Panc1 (cell line): Measurements from ENCODE around the gene EIF4E. TPM values are rescaled to one million over a fixed set of nuclear protein-coding genes. Genes with fewer than 3 reads are reported as not detected.

Source experiments
- ATAC-seq: fragments of 200-7000 bp; cut with Tn5 transposase; 2 replicates; pipeline ENCODE4 v1.9.1; 2020; ENCODE audit warnings: mild to moderate bottlenecking, moderate library complexity
- BruUV-seq: library from RNA; stranded (reverse); fragments of 400-500 nt; replicated peaks from 2 replicates; lab custom pipeline; 2021; lab: Mats Ljungman, UMichigan
- CTCF ChIA-PET: fragments of 300-600 bp; sonication (Branson Sonifier 250); formaldehyde crosslinking; loops from one replicate; lab custom pipeline; 2022; ENCODE audit warnings: antibody characterized with exemption; lab: Charles Lee
- POLR2A ChIA-PET: fragments of 300-600 bp; sonication (Branson Sonifier 250); formaldehyde crosslinking; loops from one replicate; lab custom pipeline; 2022; ENCODE audit warnings: antibody characterized with exemption; lab: Charles Lee
- DNase-seq: peaks from one replicate; pipeline ENCODE4 v3.0.0-alpha.2; 2010; ENCODE audit warnings: low read depth, low spot score
- H3K27ac ChIP-seq: 2 replicates; pipeline ENCODE4 v1.5.1; 2011; ENCODE audit warnings: mild to moderate bottlenecking, low read length, inconsistent platforms
- H3K27me3 ChIP-seq: fragments of 200-500 bp; sonication (Bioruptor generic); 2 replicates; pipeline ENCODE4 v1.6.0; 2014; ENCODE audit warnings: low read length, inconsistent platforms; ENCODE audit not compliant: control insufficient read depth, insufficient read depth
- H3K36me3 ChIP-seq: fragments of 200-500 bp; sonication (Bioruptor generic); 2 replicates; pipeline ENCODE4 v1.5.1; 2014; ENCODE audit warnings: inconsistent platforms, mild to moderate bottlenecking, low read length, moderate library complexity; ENCODE audit not compliant: control insufficient read depth, insufficient read depth
- H3K4me1 ChIP-seq: 2 replicates; pipeline ENCODE4 v1.5.1; 2011; ENCODE audit warnings: inconsistent platforms, mild to moderate bottlenecking, low read length, moderate library complexity; ENCODE audit not compliant: control insufficient read depth, insufficient read depth
- H3K4me3 ChIP-seq, 2 experiments: 2 replicates each; pipeline ENCODE4 v1.5.1; 2011 to 2012; ENCODE audit warnings: low read depth in 2 of 2, low read length in 2 of 2, mild to moderate bottlenecking in 2 of 2, inconsistent platforms in 1 of 2, moderate library complexity in 1 of 2
- H3K9me3 ChIP-seq: fragments of 200-500 bp; sonication (Bioruptor generic); 2 replicates; pipeline ENCODE4 v1.5.1; 2014; ENCODE audit warnings: low read depth, mild to moderate bottlenecking, inconsistent platforms, low read length, moderate library complexity; ENCODE audit not compliant: control insufficient read depth, insufficient read depth
- POLR2AphosphoS5 ChIP-seq: IDR thresholded peaks from 2 replicates; pipeline ENCODE4 v1.6.1; 2012; ENCODE audit warnings: mild to moderate bottlenecking, low read depth, low read length, moderate library complexity
- SIN3A ChIP-seq: IDR thresholded peaks from 2 replicates; pipeline ENCODE4 v1.6.1; 2012; ENCODE audit warnings: low read depth, mild to moderate bottlenecking, low read length, moderate library complexity, borderline replicate concordance; ENCODE audit not compliant: insufficient read depth
- TCF7L2 ChIP-seq: IDR thresholded peaks from 2 replicates; pipeline ENCODE4 v1.6.1; 2011; ENCODE audit warnings: mild to moderate bottlenecking, low read depth, low read length, inconsistent platforms
- in situ Hi-C: cut with HindIII; loops from 2 replicates; pipeline ENCODE4 v1.10.0; 2016; ENCODE audit warnings: low sequenced_read_pairs, low pct_unique_long_range_greater_than_20kb
- intact Hi-C: fragments of 100-400 bp; cut with micrococcal nuclease; formaldehyde crosslinking; loops from one replicate; pipeline ENCODE4 v1.10.0; 2022; ENCODE audit not compliant: unreplicated experiment
- total RNA-seq: library from RNA; stranded (reverse); gene quantifications from one replicate; pipeline ENCODE4 v1.2.1, GENCODE V29; 2021; ENCODE audit not compliant: unreplicated experiment
- TF ChIP-seq, protein P1 (sequence below), 2 experiments: IDR thresholded peaks; 2 replicates each; pipeline ENCODE4 v1.6.1; 2011 to 2012; ENCODE audit warnings: low read depth in 2 of 2, control low read depth in 1 of 2, low read length in 1 of 2, mild to moderate bottlenecking in 1 of 2, moderate library complexity in 1 of 2; ENCODE audit not compliant: insufficient read depth in 1 of 2
- TF ChIP-seq, protein P2 (sequence below): fragments of 450-650 bp; IDR thresholded peaks from 2 replicates; pipeline ENCODE4 v1.5.1; 2017; ENCODE audit warnings: mild to moderate bottlenecking

EIF4E gene
- total RNA-seq, 1 experiment from 2014 or later: 89.7 TPM

DNA sequence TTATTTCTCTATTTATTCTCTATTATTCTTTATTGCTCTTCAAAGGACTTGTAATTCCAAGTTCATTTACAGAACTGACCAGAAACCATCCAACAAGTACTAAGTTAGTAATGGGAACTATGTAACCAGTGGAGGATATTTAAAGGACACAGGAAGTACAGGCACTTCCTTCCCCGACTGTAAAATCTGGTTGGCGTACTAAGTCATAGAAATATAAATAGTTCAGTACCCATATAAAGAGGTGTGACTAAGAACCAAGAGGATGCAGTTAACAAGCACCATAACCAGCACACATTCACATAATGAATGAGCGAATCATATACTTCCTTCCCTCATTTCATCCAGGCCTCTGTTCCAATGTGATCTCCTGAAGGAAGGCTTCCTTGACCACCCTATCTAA, 3.6 kb upstream of the EIF4E start:
- DNase-seq: no peak
- no TSS peak for BruUV-seq
- Histone ChIP-seq H3K36me3 (no peaks in the 10 kb centered on the region; the same call in 1 of the 2 replicates), H3K9me3 (no peaks in the 10 kb centered on the region), H3K27me3 (no peaks in the 10 kb centered on the region), H3K4me3 (no peak overlapping the region), H3K4me1 (peaks cover 3% of the 10 kb centered on the region; the same call in 1 of the 2 replicates), H3K27ac (no peak overlapping the region)
- in situ Hi-C loops (no loop called here), intact Hi-C loops (loop anchor here (10.0 kb wide), 1 partner anchor 468 kb away; no protein-coding TSS in a partner anchor)
- ChIA-PET CTCF (no interaction called here), POLR2A (no interaction called here)
- no peak for TF ChIP-seq SIN3A
- TF ChIP-seq POLR2AphosphoS5: no peak
- TF ChIP-seq, protein P1, sequence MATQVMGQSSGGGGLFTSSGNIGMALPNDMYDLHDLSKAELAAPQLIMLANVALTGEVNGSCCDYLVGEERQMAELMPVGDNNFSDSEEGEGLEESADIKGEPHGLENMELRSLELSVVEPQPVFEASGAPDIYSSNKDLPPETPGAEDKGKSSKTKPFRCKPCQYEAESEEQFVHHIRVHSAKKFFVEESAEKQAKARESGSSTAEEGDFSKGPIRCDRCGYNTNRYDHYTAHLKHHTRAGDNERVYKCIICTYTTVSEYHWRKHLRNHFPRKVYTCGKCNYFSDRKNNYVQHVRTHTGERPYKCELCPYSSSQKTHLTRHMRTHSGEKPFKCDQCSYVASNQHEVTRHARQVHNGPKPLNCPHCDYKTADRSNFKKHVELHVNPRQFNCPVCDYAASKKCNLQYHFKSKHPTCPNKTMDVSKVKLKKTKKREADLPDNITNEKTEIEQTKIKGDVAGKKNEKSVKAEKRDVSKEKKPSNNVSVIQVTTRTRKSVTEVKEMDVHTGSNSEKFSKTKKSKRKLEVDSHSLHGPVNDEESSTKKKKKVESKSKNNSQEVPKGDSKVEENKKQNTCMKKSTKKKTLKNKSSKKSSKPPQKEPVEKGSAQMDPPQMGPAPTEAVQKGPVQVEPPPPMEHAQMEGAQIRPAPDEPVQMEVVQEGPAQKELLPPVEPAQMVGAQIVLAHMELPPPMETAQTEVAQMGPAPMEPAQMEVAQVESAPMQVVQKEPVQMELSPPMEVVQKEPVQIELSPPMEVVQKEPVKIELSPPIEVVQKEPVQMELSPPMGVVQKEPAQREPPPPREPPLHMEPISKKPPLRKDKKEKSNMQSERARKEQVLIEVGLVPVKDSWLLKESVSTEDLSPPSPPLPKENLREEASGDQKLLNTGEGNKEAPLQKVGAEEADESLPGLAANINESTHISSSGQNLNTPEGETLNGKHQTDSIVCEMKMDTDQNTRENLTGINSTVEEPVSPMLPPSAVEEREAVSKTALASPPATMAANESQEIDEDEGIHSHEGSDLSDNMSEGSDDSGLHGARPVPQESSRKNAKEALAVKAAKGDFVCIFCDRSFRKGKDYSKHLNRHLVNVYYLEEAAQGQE (IDR thresholded peaks at IDR 0.05; ENCODE audit: insufficient read depth in 1 of 2, low read depth in 2 of 2, low read length in 1 of 2): no peak
- TF ChIP-seq, protein P2, sequence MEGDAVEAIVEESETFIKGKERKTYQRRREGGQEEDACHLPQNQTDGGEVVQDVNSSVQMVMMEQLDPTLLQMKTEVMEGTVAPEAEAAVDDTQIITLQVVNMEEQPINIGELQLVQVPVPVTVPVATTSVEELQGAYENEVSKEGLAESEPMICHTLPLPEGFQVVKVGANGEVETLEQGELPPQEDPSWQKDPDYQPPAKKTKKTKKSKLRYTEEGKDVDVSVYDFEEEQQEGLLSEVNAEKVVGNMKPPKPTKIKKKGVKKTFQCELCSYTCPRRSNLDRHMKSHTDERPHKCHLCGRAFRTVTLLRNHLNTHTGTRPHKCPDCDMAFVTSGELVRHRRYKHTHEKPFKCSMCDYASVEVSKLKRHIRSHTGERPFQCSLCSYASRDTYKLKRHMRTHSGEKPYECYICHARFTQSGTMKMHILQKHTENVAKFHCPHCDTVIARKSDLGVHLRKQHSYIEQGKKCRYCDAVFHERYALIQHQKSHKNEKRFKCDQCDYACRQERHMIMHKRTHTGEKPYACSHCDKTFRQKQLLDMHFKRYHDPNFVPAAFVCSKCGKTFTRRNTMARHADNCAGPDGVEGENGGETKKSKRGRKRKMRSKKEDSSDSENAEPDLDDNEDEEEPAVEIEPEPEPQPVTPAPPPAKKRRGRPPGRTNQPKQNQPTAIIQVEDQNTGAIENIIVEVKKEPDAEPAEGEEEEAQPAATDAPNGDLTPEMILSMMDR: no peak
- TF ChIP-seq TCF7L2: no peak
- no peak for ATAC-seq

DNA sequence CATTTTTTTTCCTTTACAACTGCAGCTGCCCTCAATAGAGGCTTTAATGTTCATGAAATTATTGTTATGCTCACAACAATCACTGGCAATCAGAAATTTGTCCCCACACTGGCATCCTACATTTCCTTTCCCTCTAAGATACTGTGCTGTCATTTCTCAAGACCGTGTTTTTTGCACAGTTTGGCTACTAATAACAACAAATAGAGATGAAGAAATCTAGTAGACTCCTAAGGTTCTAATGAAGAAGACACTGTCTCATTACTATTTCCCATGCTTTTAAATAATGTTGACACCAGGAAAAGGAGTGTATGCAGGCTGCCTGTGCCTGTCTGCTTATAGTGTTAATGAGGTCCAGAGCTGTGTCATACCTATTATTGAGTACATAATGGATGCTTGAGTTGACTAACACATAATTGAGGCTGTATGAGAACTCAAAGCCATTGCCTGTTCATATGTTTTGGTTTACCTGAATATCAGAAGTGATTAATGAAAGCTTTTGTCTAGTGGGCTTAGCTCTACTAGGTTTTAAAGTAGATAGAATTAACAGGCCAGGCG, 1.5 kb upstream of the EIF4E start:
- no TSS peak for BruUV-seq
- no peak for ATAC-seq
- Histone ChIP-seq H3K27ac (peak overlapping the region; percentile 96), H3K27me3 (no peaks in the 10 kb centered on the region), H3K9me3 (no peaks in the 10 kb centered on the region), H3K4me1 (peaks cover 10% of the 10 kb centered on the region), H3K4me3 (peak overlapping the region; percentile 67 to 75), H3K36me3 (peaks cover 4% of the 10 kb centered on the region)
- POLR2A ChIA-PET: interaction anchor here (0.7 kb wide), 1 partner anchor 183 kb away, joined by 5 read pairs; no protein-coding TSS in a partner anchor
- no peak for DNase-seq
- TF ChIP-seq POLR2AphosphoS5 (no peak), TCF7L2 (no peak), SIN3A (no peak)
- TF ChIP-seq, protein P2: no peak
- TF ChIP-seq, protein P1 (IDR thresholded peaks at IDR 0.05; ENCODE audit: insufficient read depth in 1 of 2, low read depth in 2 of 2, low read length in 1 of 2): no peak
- intact Hi-C loops: loop anchor here (10.0 kb wide), 1 partner anchor 466 kb away; no protein-coding TSS in a partner anchor
- in situ Hi-C loops: no loop called here
- CTCF ChIA-PET: no interaction called here
